Neural cell (in vitro differentiated cells): ENCODE measurements around the gene RELCH.

Experiments used
- EP300 ChIP-seq: fragments of 450-650 bp; conservative IDR thresholded peaks from 2 replicates; pipeline ENCODE4 v1.6.1; 2014; ENCODE audit warnings: antibody characterized with exemption, mild to moderate bottlenecking, moderate library complexity; ENCODE audit not compliant: poor library complexity, severe bottlenecking
- SMC3 ChIP-seq: fragments of 450-650 bp; conservative IDR thresholded peaks from 2 replicates; pipeline ENCODE4 v1.6.1; 2014; ENCODE audit warnings: antibody characterized with exemption, mild to moderate bottlenecking, moderate library complexity; ENCODE audit not compliant: poor library complexity
- TF ChIP-seq, protein P1 (sequence below): fragments of 450-650 bp; IDR thresholded peaks from 2 replicates; pipeline ENCODE4 v1.5.1; 2014; ENCODE audit warnings: antibody characterized with exemption, mild to moderate bottlenecking, moderate library complexity; ENCODE audit not compliant: poor library complexity, severe bottlenecking

DNA sequence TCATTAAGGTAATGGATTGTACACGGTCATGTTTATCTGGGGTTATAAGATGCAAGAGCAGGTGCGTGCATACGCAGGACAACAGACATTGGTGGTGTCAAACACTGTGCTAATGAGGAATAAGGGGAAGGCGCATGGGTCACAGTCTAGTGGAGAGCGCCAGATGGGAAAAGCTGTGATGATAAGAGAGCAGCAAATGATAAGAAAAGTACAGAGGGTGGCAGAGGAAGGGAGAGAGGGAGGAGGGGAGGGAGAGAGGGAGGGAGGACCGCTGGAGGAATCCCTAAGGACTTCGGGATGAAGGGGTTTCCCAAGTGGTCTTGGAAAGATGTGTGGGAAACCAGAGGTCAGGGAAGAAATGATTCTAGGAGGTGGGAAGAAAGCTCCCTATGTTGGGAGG, 140.9 kb downstream of the RELCH start:
- TF ChIP-seq, protein P1, sequence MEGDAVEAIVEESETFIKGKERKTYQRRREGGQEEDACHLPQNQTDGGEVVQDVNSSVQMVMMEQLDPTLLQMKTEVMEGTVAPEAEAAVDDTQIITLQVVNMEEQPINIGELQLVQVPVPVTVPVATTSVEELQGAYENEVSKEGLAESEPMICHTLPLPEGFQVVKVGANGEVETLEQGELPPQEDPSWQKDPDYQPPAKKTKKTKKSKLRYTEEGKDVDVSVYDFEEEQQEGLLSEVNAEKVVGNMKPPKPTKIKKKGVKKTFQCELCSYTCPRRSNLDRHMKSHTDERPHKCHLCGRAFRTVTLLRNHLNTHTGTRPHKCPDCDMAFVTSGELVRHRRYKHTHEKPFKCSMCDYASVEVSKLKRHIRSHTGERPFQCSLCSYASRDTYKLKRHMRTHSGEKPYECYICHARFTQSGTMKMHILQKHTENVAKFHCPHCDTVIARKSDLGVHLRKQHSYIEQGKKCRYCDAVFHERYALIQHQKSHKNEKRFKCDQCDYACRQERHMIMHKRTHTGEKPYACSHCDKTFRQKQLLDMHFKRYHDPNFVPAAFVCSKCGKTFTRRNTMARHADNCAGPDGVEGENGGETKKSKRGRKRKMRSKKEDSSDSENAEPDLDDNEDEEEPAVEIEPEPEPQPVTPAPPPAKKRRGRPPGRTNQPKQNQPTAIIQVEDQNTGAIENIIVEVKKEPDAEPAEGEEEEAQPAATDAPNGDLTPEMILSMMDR = no peak
- TF ChIP-seq EP300 = no peak
- no peak for TF ChIP-seq SMC3
